GM23338 (cell line): ENCODE results near the gene STK39. TPM values are rescaled to one million over a fixed set of nuclear protein-coding genes. Genes with fewer than 3 reads are reported as not detected.

Source experiments
- ATAC-seq: fragments of 200-7000 bp; cut with Tn5 transposase; 3 replicates; pipeline ENCODE4 v1.9.1; 2020
- DNase-seq: peaks from one replicate; pipeline ENCODE4 v3.0.0-alpha.2; 2015; ENCODE audit warnings: low spot score
- H2AFZ ChIP-seq: fragments of 200-600 bp; sonication (generic); 2 replicates; pipeline ENCODE4 v1.8.0; 2016; ENCODE audit warnings: antibody characterized with exemption, mild to moderate bottlenecking, moderate library complexity
- H3F3A ChIP-seq: fragments of 200-600 bp; sonication (generic); replicated peaks from 2 replicates; pipeline ENCODE4 v1.8.0; 2017; ENCODE audit warnings: antibody characterized with exemption, mixed run types, low read depth
- H3K27ac ChIP-seq: fragments of 200-600 bp; sonication (generic); 2 replicates; pipeline ENCODE4 v1.6.1; 2016; ENCODE audit warnings: low read depth
- H3K27me3 ChIP-seq: fragments of 200-600 bp; sonication (generic); 2 replicates; pipeline ENCODE4 v1.8.0; 2016; ENCODE audit warnings: mild to moderate bottlenecking, mixed run types, moderate library complexity; ENCODE audit not compliant: insufficient read depth
- H3K36me3 ChIP-seq: fragments of 200-600 bp; sonication (generic); 2 replicates; pipeline ENCODE4 v1.8.0; 2016; ENCODE audit warnings: mild to moderate bottlenecking; ENCODE audit not compliant: insufficient read depth
- H3K4me1 ChIP-seq: fragments of 200-600 bp; sonication (generic); 2 replicates; pipeline ENCODE4 v1.8.0; 2016; ENCODE audit warnings: mild to moderate bottlenecking, moderate library complexity; ENCODE audit not compliant: insufficient read depth
- H3K4me2 ChIP-seq: fragments of 200-600 bp; sonication (generic); 2 replicates; pipeline ENCODE4 v1.7.1; 2017; ENCODE audit warnings: mixed run types
- H3K4me3 ChIP-seq: fragments of 200-600 bp; sonication (generic); 2 replicates; pipeline ENCODE4 v1.6.1; 2016; ENCODE audit warnings: mixed run types
- H3K79me2 ChIP-seq: fragments of 200-600 bp; sonication (generic); replicated peaks from 2 replicates; pipeline ENCODE4 v1.8.0; 2017; ENCODE audit warnings: mild to moderate bottlenecking; ENCODE audit not compliant: insufficient read depth
- H3K9me2 ChIP-seq: fragments of 200-600 bp; sonication (generic); 2 replicates; pipeline ENCODE4 v1.8.0; 2017; ENCODE audit not compliant: insufficient read depth
- H4K20me1 ChIP-seq: fragments of 200-600 bp; sonication (generic); replicated peaks from 2 replicates; pipeline ENCODE4 v1.8.0; 2017; ENCODE audit warnings: mild to moderate bottlenecking; ENCODE audit not compliant: insufficient read depth
- H3K27ac Mint-ChIP-seq: 2 replicates; pipeline ENCODE4 v1.8.0; 2020; ENCODE audit warnings: inconsistent platforms, mild to moderate bottlenecking, moderate library complexity, mixed read lengths
- H3K27me3 Mint-ChIP-seq: 3 replicates; pipeline ENCODE4 v1.8.0; 2022; ENCODE audit warnings: low read depth, mild to moderate bottlenecking, moderate library complexity, mixed read lengths, inconsistent platforms; ENCODE audit not compliant: insufficient read depth, poor library complexity
- H3K36me3 Mint-ChIP-seq: 3 replicates; pipeline ENCODE4 v1.8.0; 2021; ENCODE audit warnings: low read depth, mild to moderate bottlenecking, inconsistent platforms, moderate library complexity, mixed read lengths
- H3K4me1 Mint-ChIP-seq: 3 replicates; pipeline ENCODE4 v1.8.0; 2020; ENCODE audit warnings: mild to moderate bottlenecking, inconsistent platforms, mixed read lengths
- H3K4me3 Mint-ChIP-seq: 3 replicates; pipeline ENCODE4 v1.8.0; 2021; ENCODE audit warnings: moderate library complexity, mild to moderate bottlenecking, inconsistent platforms, mixed read lengths
- H3K9me3 Mint-ChIP-seq: 3 replicates; pipeline ENCODE4 v1.8.0; 2020; ENCODE audit warnings: moderate library complexity, mild to moderate bottlenecking, inconsistent platforms, mixed read lengths
- ETS1 ChIP-seq: IDR thresholded peaks from 2 replicates; pipeline ENCODE4 v1.6.1; 2016; ENCODE audit warnings: antibody characterized with exemption
- EZH2 ChIP-seq: fragments of 200-600 bp; sonication (generic); IDR thresholded peaks from one replicate; pipeline ENCODE4 v1.8.0; 2017; ENCODE audit warnings: antibody characterized with exemption, mild to moderate bottlenecking, low read depth; ENCODE audit not compliant: unreplicated experiment
- EZH2phosphoT487 ChIP-seq: fragments of 200-600 bp; sonication (generic); IDR thresholded peaks from one replicate; pipeline ENCODE4 v1.8.1; 2018; ENCODE audit warnings: antibody characterized with exemption; ENCODE audit not compliant: unreplicated experiment
- JUNB ChIP-seq: IDR thresholded peaks from one replicate; pipeline ENCODE4 v1.6.1; 2016; ENCODE audit warnings: antibody characterized with exemption; ENCODE audit not compliant: unreplicated experiment
- NANOG ChIP-seq: IDR thresholded peaks from 2 replicates; pipeline ENCODE4 v1.6.1; 2016; ENCODE audit warnings: antibody characterized with exemption, borderline replicate concordance
- STAT1 ChIP-seq: IDR thresholded peaks from one replicate; pipeline ENCODE4 v1.6.1; 2016; ENCODE audit warnings: antibody characterized with exemption; ENCODE audit not compliant: unreplicated experiment
- ZNF462 ChIP-seq: fragments of 250-450 bp; sonication (Bioruptor Pico); IDR thresholded peaks from 2 replicates; pipeline ENCODE4 v1.5.0; 2020; ENCODE audit warnings: mild to moderate bottlenecking, moderate library complexity
- polyA plus RNA-seq: library from polyadenylated mRNA; unstranded; fragments of >200 nt; fragmentation: Nextera tagmentation; extraction: Ambion mirVana; gene quantifications from 2 replicates; pipeline ENCODE4 v1.2.1, GENCODE V29; 2016
- total RNA-seq: library from RNA; depleted of rRNA; stranded (reverse); fragments of >200 nt; shearing (Covaris generic); gene quantifications from 2 replicates; pipeline ENCODE4 v1.2.3, GENCODE V29; 2014

STK39 gene
- total and polyA plus RNA-seq, 2 experiments from 2014 or later = 9.5 to 16.9 TPM

- TF ChIP-seq ZNF462 (CRISPR knock-in tag) = no peak
- no peak for TF ChIP-seq JUNB
- no peak for TF ChIP-seq EZH2
These were observed 197.8 kb downstream of the STK39 start (continued) for GRCh38 chr2:168049609-168050008.

GRCh38 chr2:168047091-168047690, 200.2 kb downstream of the STK39 start:
- H3K4me3 Mint-ChIP-seq = no peak overlapping the region
- no peaks in the 10 kb centered on the region for H3K36me3 ChIP-seq
- no peaks in the 10 kb centered on the region for H3K79me2 ChIP-seq
- no peaks in the 10 kb centered on the region for H3K27me3 ChIP-seq
- no peak overlapping the region for H3K27ac ChIP-seq
- H3K27ac Mint-ChIP-seq = no peak overlapping the region
- no peak overlapping the region for H3K4me2 ChIP-seq
- H3K4me1 Mint-ChIP-seq = peaks cover 18% of the 10 kb centered on the region
- H3F3A ChIP-seq = no peaks in the 10 kb centered on the region
- H4K20me1 ChIP-seq = no peaks in the 10 kb centered on the region
- H3K9me2 ChIP-seq = no peaks in the 10 kb centered on the region
- H3K4me1 ChIP-seq = no peaks in the 10 kb centered on the region
- H2AFZ ChIP-seq = no peak overlapping the region
- H3K9me3 Mint-ChIP-seq = no peaks in the 10 kb centered on the region
- H3K36me3 Mint-ChIP-seq = no peaks in the 10 kb centered on the region; the same call in 2 of the 3 replicates
- no peak overlapping the region for H3K4me3 ChIP-seq
- no peak for DNase-seq
- no peaks in the 10 kb centered on the region for H3K27me3 Mint-ChIP-seq
- no peak for ATAC-seq
- TF ChIP-seq ETS1 (no peak), NANOG (no peak), EZH2phosphoT487 (no peak), ZNF462 (CRISPR knock-in tag) (no peak), STAT1 (no peak)
